ENCODE measurements around the gene MALAT1.

DNA sequence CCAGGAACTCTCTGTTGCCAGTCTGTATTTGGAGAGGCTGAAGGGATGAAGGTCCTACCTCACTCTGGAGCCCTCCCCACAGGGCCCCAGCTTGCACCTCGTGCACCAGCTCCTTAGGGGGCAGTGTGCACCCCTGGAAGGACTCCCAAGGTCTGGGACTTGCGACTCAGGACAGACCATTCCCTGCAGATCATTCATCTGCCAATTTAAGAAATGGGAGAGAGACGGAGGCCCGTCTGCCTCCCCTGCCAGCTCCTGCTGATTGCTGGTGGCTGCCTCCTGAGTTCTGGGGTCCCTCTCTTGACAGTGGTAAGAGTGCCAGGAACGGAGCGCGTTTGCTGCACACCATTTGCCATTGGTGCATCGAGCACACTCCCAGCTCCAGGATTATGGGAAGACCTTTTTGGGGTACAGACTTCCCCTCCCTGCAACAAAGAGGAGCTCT lies 27.4 kb upstream of the MALAT1 start:
- TF ChIP-seq, protein P1, sequence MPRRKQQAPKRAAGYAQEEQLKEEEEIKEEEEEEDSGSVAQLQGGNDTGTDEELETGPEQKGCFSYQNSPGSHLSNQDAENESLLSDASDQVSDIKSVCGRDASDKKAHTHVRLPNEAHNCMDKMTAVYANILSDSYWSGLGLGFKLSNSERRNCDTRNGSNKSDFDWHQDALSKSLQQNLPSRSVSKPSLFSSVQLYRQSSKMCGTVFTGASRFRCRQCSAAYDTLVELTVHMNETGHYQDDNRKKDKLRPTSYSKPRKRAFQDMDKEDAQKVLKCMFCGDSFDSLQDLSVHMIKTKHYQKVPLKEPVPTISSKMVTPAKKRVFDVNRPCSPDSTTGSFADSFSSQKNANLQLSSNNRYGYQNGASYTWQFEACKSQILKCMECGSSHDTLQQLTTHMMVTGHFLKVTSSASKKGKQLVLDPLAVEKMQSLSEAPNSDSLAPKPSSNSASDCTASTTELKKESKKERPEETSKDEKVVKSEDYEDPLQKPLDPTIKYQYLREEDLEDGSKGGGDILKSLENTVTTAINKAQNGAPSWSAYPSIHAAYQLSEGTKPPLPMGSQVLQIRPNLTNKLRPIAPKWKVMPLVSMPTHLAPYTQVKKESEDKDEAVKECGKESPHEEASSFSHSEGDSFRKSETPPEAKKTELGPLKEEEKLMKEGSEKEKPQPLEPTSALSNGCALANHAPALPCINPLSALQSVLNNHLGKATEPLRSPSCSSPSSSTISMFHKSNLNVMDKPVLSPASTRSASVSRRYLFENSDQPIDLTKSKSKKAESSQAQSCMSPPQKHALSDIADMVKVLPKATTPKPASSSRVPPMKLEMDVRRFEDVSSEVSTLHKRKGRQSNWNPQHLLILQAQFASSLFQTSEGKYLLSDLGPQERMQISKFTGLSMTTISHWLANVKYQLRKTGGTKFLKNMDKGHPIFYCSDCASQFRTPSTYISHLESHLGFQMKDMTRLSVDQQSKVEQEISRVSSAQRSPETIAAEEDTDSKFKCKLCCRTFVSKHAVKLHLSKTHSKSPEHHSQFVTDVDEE (CRISPR knock-in tag; IDR thresholded peaks at IDR 0.05) = no peak
- no peak for TF ChIP-seq SNAI2 (CRISPR knock-in tag; IDR thresholded peaks at IDR 0.05)
- TF ChIP-seq, protein P2, sequence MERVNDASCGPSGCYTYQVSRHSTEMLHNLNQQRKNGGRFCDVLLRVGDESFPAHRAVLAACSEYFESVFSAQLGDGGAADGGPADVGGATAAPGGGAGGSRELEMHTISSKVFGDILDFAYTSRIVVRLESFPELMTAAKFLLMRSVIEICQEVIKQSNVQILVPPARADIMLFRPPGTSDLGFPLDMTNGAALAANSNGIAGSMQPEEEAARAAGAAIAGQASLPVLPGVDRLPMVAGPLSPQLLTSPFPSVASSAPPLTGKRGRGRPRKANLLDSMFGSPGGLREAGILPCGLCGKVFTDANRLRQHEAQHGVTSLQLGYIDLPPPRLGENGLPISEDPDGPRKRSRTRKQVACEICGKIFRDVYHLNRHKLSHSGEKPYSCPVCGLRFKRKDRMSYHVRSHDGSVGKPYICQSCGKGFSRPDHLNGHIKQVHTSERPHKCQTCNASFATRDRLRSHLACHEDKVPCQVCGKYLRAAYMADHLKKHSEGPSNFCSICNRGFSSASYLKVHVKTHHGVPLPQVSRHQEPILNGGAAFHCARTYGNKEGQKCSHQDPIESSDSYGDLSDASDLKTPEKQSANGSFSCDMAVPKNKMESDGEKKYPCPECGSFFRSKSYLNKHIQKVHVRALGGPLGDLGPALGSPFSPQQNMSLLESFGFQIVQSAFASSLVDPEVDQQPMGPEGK (CRISPR knock-in tag; IDR thresholded peaks at IDR 0.05; ENCODE audit: borderline replicate concordance) = no peak
- TF ChIP-seq OSR1 (CRISPR knock-in tag; IDR thresholded peaks at IDR 0.05) = no peak
- no peak for TF ChIP-seq ZC3H10 (CRISPR knock-in tag; IDR thresholded peaks at IDR 0.05)

Measured in SK-N-SH treated with all-trans-retinoic acid at 6 μM for 48 hours (cell line).